Fibroblast of villous mesenchyme (primary cell): ENCODE data around the gene PITHD1. TPM values are rescaled to one million over a fixed set of nuclear protein-coding genes. Genes with fewer than 3 reads are reported as not detected.
A peak's percentile ranks its signal among the peaks of the same experiment; 100 is the strongest.

Source experiments
- DNase-seq: peaks from one replicate; pipeline ENCODE4 v3.0.0-alpha.2; 2010; ENCODE audit warnings: low read depth
- H3K4me3 ChIP-seq: 2 replicates; pipeline ENCODE4 v1.5.1; 2011; ENCODE audit warnings: low read depth, mild to moderate bottlenecking, low read length
- total RNA-seq: library from RNA; depleted of rRNA; stranded (reverse); fragments of >200 nt; gene quantifications from 2 replicates; pipeline ENCODE4 v1.2.3, GENCODE V29; 2012
- TF ChIP-seq, protein P1 (sequence below): IDR thresholded peaks from 2 replicates; pipeline ENCODE4 v1.5.1; 2012; ENCODE audit warnings: low read depth, mild to moderate bottlenecking, low read length; ENCODE audit not compliant: insufficient read depth

Gene PITHD1
- total RNA-seq, 1 donor, result 28.9 TPM

DNA sequence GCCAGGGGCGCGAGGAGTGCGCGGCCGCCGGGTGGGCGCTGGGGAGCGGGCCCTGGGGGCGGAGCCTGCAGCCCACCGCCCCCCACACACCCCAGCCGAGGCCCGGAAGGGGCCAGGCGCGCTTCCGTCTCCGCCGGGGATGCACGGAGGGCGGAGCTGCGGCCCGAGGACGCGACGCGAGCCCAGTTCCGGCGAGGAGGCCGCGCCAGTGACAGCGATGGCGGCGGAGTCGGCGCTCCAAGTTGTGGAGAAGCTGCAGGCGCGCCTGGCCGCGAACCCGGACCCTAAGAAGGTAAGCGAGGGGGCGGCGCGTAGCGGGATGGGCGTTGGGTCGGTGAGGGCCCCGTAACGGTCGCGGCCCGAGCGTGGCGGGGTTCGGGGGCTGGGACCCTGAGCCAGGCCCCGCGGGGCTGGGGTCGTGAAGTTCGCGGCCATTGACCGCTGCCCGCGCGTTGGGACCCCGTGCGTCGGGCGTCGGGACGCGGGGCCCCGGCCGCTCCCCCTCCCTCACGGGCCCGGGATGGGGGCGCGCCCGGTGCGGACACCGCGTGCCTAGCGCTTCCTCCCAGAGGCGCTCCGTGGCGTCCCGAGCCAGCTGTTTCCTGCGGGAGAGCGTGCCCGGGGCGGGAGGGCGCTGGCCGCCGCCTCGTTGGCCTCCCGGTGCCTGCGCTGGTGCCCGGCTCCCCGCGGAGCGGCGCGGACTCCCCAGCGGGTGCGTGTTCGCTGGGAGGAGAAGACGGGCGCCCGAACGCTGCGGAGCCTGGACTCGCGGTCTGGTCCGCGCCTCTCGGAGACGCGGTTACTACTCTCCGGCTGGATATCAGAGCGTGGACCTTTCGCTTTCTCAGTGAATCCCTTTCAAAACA, 34.7 kb upstream of the PITHD1 start, which contains the start of gene ELOA:
ELOA (plus strand) TSS at position 185 of the 866 bp plus-strand sequence; CDS start at position 218, 33 bp downstream.
- DNase-seq, result peak; percentile 62
- peak within 1 kb of the TSS; percentile 85 for H3K4me3 ChIP-seq
- TF ChIP-seq, protein P1, sequence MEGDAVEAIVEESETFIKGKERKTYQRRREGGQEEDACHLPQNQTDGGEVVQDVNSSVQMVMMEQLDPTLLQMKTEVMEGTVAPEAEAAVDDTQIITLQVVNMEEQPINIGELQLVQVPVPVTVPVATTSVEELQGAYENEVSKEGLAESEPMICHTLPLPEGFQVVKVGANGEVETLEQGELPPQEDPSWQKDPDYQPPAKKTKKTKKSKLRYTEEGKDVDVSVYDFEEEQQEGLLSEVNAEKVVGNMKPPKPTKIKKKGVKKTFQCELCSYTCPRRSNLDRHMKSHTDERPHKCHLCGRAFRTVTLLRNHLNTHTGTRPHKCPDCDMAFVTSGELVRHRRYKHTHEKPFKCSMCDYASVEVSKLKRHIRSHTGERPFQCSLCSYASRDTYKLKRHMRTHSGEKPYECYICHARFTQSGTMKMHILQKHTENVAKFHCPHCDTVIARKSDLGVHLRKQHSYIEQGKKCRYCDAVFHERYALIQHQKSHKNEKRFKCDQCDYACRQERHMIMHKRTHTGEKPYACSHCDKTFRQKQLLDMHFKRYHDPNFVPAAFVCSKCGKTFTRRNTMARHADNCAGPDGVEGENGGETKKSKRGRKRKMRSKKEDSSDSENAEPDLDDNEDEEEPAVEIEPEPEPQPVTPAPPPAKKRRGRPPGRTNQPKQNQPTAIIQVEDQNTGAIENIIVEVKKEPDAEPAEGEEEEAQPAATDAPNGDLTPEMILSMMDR, result no peak

DNA sequence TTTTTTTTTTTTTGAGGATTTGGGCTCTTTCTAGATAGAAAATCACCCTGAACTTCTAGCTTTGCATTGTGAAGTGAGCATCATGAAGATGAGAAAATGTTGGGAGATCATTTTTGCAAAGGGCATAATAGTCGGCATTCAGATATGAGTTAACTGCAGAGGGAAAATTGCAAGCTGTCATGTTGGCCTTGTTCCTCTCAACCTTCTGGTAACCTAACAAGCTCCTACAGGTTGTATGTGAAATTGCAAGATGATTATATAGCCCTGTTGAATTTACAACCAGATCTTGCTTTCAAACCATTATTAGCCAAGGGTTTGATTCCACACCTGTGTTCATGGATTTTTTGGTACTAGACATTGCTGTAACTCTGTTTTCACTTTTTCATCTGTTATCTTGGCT, 32.7 kb upstream of the PITHD1 start:
- H3K4me3 ChIP-seq, result no peak overlapping the region
- DNase-seq, result peak; percentile 44

DNA sequence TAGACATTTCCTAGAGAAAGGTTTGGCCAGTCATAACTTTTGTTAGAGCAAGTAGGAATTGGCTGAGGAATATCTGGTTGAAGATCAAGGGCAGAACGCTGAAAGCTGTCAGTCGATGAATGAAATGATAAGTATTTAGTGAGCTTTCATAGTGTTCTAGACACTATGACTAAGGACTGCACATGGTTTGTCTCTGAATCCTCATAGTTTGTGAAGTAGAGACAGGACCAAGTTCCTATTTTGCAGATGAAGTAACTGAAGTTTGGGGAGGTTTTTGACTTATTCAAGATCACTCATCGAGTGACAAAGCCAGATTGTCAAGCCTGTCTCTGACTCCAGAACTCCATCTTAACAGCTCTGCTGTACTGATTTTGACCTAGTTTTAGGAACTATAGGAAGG, 30.2 kb upstream of the PITHD1 start:
- TF ChIP-seq, protein P1, result no peak
- no peak overlapping the region for H3K4me3 ChIP-seq
- no peak for DNase-seq

More for the DNA sequence above, 32.7 kb upstream of the PITHD1 start:
- TF ChIP-seq, protein P1, result peak; percentile 48

DNA sequence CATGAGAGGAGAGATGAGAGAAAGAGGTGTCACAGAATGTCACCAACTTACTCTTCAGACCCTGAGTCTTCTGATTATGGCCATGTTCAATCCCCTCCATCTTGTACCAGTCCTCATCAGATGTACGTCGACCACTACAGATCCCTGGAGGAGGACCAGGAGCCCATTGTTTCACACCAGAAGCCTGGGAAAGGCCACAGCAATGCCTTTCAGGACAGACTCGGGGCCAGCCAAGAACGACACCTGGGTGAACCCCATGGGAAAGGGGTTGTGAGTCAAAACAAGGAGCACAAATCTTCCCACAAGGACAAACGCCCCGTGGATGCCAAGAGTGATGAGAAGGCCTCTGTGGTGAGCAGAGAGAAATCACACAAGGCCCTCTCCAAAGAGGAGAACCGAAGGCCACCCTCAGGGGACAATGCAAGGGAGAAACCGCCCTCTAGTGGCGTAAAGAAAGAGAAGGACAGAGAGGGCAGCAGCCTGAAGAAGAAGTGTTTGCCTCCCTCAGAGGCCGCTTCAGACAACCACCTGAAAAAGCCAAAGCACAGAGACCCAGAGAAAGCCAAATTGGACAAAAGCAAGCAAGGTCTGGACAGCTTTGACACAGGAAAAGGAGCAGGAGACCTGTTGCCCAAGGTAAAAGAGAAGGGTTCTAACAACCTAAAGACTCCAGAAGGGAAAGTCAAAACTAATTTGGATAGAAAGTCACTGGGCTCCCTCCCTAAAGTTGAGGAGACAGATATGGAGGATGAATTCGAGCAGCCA, 27.0 kb upstream of the PITHD1 start:
- DNase-seq, result peak; percentile 66
- no peak overlapping the region for H3K4me3 ChIP-seq
- TF ChIP-seq, protein P1, result peak; percentile 85

DNA sequence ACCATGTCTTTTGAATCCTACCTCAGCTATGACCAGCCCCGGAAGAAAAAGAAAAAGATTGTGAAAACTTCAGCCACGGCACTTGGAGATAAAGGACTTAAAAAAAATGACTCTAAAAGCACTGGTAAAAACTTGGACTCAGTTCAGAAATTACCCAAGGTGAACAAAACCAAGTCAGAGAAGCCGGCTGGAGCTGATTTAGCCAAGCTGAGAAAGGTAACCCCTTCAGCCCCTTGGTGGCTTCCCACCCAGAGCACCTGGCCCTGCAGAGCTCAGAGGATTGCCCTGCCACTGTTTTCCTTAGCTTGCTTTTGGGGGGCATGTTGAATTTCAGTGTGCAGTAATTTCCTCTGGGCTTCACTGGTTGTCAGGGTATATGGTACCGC, 26.4 kb upstream of the PITHD1 start:
- H3K4me3 ChIP-seq, result no peak overlapping the region
- no peak for DNase-seq
- TF ChIP-seq, protein P1, result no peak

DNA sequence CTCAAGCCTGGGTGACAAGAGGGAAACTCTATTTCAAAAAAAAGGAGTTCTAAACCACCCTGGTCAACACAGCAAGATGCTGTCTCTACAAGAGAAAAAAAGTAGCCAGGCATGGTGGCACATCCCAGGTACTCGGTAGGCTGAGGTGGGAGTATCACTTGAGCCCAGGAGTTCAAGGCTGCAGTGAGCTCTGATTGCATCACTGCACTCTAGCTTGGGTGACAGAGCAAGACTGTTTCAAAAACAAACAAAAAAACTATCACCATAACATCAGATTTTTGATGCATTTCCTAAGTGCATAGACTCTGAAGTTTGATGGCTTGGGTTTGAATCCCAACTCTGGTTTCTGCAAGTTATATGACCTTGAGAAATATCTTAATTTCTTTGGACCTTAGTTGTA, 25.3 kb upstream of the PITHD1 start:
- TF ChIP-seq, protein P1, result no peak
- DNase-seq, result no peak
- no peak overlapping the region for H3K4me3 ChIP-seq
